Uterus (tissue), 2 donors: Measurements from ENCODE around the gene NFATC1.

ENCODE experiments used
- POLR2A ChIP-seq, 2 donors: fragments of 450-650 bp; IDR thresholded peaks; one replicate each; pipeline ENCODE4 v1.6.1; 2016; ENCODE audit warnings: antibody characterized with exemption in 2 of 2, mild to moderate bottlenecking in 1 of 2, moderate library complexity in 1 of 2
- TF ChIP-seq, protein P1 (sequence below), 4 experiments: fragments of 200-600 bp in 2 of 4; fragments of 450-650 bp in 2 of 4; sonication (generic) in 2 of 4; IDR thresholded peaks; one replicate each; pipeline ENCODE4 v1.5.1; 2016 to 2019; ENCODE audit warnings: antibody characterized with exemption in 4 of 4, mild to moderate bottlenecking in 2 of 4, moderate library complexity in 1 of 4

- TF ChIP-seq, protein P1, sequence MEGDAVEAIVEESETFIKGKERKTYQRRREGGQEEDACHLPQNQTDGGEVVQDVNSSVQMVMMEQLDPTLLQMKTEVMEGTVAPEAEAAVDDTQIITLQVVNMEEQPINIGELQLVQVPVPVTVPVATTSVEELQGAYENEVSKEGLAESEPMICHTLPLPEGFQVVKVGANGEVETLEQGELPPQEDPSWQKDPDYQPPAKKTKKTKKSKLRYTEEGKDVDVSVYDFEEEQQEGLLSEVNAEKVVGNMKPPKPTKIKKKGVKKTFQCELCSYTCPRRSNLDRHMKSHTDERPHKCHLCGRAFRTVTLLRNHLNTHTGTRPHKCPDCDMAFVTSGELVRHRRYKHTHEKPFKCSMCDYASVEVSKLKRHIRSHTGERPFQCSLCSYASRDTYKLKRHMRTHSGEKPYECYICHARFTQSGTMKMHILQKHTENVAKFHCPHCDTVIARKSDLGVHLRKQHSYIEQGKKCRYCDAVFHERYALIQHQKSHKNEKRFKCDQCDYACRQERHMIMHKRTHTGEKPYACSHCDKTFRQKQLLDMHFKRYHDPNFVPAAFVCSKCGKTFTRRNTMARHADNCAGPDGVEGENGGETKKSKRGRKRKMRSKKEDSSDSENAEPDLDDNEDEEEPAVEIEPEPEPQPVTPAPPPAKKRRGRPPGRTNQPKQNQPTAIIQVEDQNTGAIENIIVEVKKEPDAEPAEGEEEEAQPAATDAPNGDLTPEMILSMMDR (IDR thresholded peaks at IDR 0.05): no peak
- no peak for TF ChIP-seq POLR2A (IDR thresholded peaks at IDR 0.05)
These were observed 136.2 kb downstream of the NFATC1 start for GRCh38 chr18:79531926-79532312.
